ENCODE measurements around the gene MTCL1.
A peak's percentile ranks its signal among the peaks of the same experiment; 100 is the strongest.

The MTCL1 gene

GRCh38 chr18:8709248-8710059, 4.1 kb downstream of the MTCL1 start:
- no peak overlapping the region for H3K27ac ChIP-seq
- DNase-seq (ENCODE audit: low read depth, low spot score) = no peak

GRCh38 chr18:8711736-8712135, 6.4 kb downstream of the MTCL1 start:
- no peak overlapping the region for H3K27ac ChIP-seq
- DNase-seq (ENCODE audit: low read depth, low spot score) = no peak

- no peak for DNase-seq (ENCODE audit: low read depth, low spot score)
- H3K27ac ChIP-seq = no peak overlapping the region
Observed at GRCh38 chr18:8713691-8714090, 8.3 kb downstream of the MTCL1 start.

- DNase-seq (ENCODE audit: low read depth, low spot score) = no peak
- H3K27ac ChIP-seq = no peak overlapping the region
Observed at GRCh38 chr18:8715599-8715998, 10.2 kb downstream of the MTCL1 start.

- DNase-seq (ENCODE audit: low read depth, low spot score) = no peak
- H3K27ac ChIP-seq = no peak overlapping the region
Observed at GRCh38 chr18:8717011-8717770, 11.8 kb downstream of the MTCL1 start.

GRCh38 chr18:8718401-8718913, 13.1 kb downstream of the MTCL1 start:
- DNase-seq (ENCODE audit: low read depth, low spot score) = no peak
- H3K27ac ChIP-seq = no peak overlapping the region

- H3K27ac ChIP-seq = no peak overlapping the region
- DNase-seq (ENCODE audit: low read depth, low spot score) = no peak
Observed at GRCh38 chr18:8719192-8719591, 13.8 kb downstream of the MTCL1 start.

GRCh38 chr18:8720141-8720540, 14.8 kb downstream of the MTCL1 start:
- DNase-seq (ENCODE audit: low read depth, low spot score) = no peak
- no peak overlapping the region for H3K27ac ChIP-seq

GRCh38 chr18:8721094-8721669, 15.8 kb downstream of the MTCL1 start:
- no peak overlapping the region for H3K27ac ChIP-seq

GRCh38 chr18:8721716-8722115, 16.4 kb downstream of the MTCL1 start:
- DNase-seq (ENCODE audit: low read depth, low spot score) = no peak
- peak overlapping the region; percentile 29 for H3K27ac ChIP-seq

More at GRCh38 chr18:8721094-8721669, 15.8 kb downstream of the MTCL1 start:
- DNase-seq (ENCODE audit: low read depth, low spot score) = no peak

GRCh38 chr18:8722946-8723820, 17.8 kb downstream of the MTCL1 start:
- no peak overlapping the region for H3K27ac ChIP-seq
- no peak for DNase-seq (ENCODE audit: low read depth, low spot score)

- H3K27ac ChIP-seq = peak overlapping the region; percentile 52
- no peak for DNase-seq (ENCODE audit: low read depth, low spot score)
Observed at GRCh38 chr18:8724452-8724851, 19.1 kb downstream of the MTCL1 start.

GRCh38 chr18:8726281-8726680, 20.9 kb downstream of the MTCL1 start:
- H3K27ac ChIP-seq = no peak overlapping the region
- DNase-seq (ENCODE audit: low read depth, low spot score) = no peak

- DNase-seq (ENCODE audit: low read depth, low spot score) = no peak
- H3K27ac ChIP-seq = no peak overlapping the region
Observed at GRCh38 chr18:8726963-8727705, 21.8 kb downstream of the MTCL1 start.

- no peak overlapping the region for H3K27ac ChIP-seq
- DNase-seq (ENCODE audit: low read depth, low spot score) = no peak
Observed at GRCh38 chr18:8730080-8730827, 24.9 kb downstream of the MTCL1 start.

GRCh38 chr18:8732442-8733360, 27.3 kb downstream of the MTCL1 start:
- no peak for DNase-seq (ENCODE audit: low read depth, low spot score)
- H3K27ac ChIP-seq = no peak overlapping the region

GRCh38 chr18:8734496-8734895, 29.1 kb downstream of the MTCL1 start:
- DNase-seq (ENCODE audit: low read depth, low spot score) = no peak
- no peak overlapping the region for H3K27ac ChIP-seq

- no peak overlapping the region for H3K27ac ChIP-seq
- DNase-seq (ENCODE audit: low read depth, low spot score) = no peak
Observed at GRCh38 chr18:8735274-8735673, 29.9 kb downstream of the MTCL1 start.

Measured in epithelial cell of prostate (primary cell).